ENCODE measurements around the gene CADM2. TPM values are rescaled to one million over a fixed set of nuclear protein-coding genes. Genes with fewer than 3 reads are reported as not detected.

Gene CADM2
- total RNA-seq, 1 experiment from 2014 or later, result not detected

- BruUV-seq (replicated peaks), result no TSS peak
- Histone ChIP-seq H3K4me3 (ENCODE audit: low read depth, low read length) (no peak overlapping the region), H3K36me3 (ENCODE audit: control insufficient read depth, insufficient read depth, low read length) (no peaks in the 10 kb centered on the region), H3K27me3 (replicated peaks; ENCODE audit: control insufficient read depth, insufficient read depth, low read length) (no peaks in the 10 kb centered on the region), H3K9me3 (no peaks in the 10 kb centered on the region), H3K4me1 (no peaks in the 10 kb centered on the region)
- no peak for DNase-seq
- Mint-ChIP-seq H3K9me3 (ENCODE audit: unreplicated experiment) (no peaks in the 10 kb centered on the region), H3K27me3 (ENCODE audit: insufficient read depth, unreplicated experiment) (peaks cover 2% of the 10 kb centered on the region), H3K36me3 (ENCODE audit: insufficient read depth, unreplicated experiment) (no peaks in the 10 kb centered on the region), H3K4me3 (ENCODE audit: unreplicated experiment) (no peak overlapping the region), H3K4me1 (ENCODE audit: low read depth, unreplicated experiment) (no peaks in the 10 kb centered on the region), H3K27ac (ENCODE audit: unreplicated experiment) (no peak overlapping the region)
- CTCF ChIA-PET, result no interaction called here
- POLR2A ChIA-PET, result no interaction called here
- intact Hi-C loops (cut with micrococcal nuclease; ENCODE audit: unreplicated experiment), result no loop called here
- TF ChIP-seq, protein P1, sequence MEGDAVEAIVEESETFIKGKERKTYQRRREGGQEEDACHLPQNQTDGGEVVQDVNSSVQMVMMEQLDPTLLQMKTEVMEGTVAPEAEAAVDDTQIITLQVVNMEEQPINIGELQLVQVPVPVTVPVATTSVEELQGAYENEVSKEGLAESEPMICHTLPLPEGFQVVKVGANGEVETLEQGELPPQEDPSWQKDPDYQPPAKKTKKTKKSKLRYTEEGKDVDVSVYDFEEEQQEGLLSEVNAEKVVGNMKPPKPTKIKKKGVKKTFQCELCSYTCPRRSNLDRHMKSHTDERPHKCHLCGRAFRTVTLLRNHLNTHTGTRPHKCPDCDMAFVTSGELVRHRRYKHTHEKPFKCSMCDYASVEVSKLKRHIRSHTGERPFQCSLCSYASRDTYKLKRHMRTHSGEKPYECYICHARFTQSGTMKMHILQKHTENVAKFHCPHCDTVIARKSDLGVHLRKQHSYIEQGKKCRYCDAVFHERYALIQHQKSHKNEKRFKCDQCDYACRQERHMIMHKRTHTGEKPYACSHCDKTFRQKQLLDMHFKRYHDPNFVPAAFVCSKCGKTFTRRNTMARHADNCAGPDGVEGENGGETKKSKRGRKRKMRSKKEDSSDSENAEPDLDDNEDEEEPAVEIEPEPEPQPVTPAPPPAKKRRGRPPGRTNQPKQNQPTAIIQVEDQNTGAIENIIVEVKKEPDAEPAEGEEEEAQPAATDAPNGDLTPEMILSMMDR (IDR thresholded peaks at IDR 0.05; ENCODE audit: insufficient read depth in 1 of 2, low read depth in 1 of 2, low read length in 1 of 2, severe bottlenecking in 1 of 2, unreplicated experiment in 1 of 2), result no peak
Measured at GRCh38 chr3:85933326-85933725, 974.5 kb downstream of the CADM2 start.

DNA sequence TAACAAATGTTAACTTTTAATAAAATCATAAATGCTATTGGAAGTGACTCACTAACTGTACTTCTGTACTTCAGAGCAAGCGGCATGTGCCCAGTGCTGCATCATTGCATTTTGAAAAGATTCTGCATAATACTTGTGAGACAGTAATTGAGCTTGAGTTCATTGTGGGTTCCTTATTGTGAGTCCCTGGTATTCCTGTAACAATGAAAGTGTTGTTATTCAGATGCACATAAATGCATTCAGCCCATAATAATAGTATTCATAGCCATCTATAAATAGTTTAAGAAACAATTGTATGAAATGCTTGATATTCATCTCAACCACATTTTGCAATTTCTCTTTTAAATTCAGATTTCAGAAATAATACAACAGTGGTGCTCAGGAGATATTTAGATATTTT lies 976.4 kb downstream of the CADM2 start:
- no TSS peak for BruUV-seq (replicated peaks)
- H3K27ac Mint-ChIP-seq (ENCODE audit: unreplicated experiment), result no peak overlapping the region

DNA sequence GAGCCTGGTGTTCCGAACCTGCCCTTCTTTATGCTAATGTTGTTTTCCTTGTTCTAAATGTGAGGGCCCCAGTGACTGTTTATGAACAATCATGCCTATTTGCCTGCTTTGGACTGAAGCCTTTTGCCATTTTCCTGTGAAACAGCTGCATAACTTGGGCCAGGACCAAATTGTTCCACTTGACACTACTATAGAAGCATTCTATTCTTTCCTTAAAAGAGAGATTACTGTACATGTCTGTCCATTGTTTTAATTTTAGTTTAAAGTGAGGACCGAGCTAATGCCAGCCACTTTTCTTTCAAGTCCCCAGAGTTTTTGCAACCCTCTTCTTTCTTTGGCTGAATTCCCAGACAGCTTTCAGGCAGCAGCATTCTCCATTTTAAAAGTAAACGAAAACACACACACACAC lies 980.3 kb downstream of the CADM2 start:
- no peak for DNase-seq
- no peaks in the 10 kb centered on the region for H3K36me3 Mint-ChIP-seq (ENCODE audit: insufficient read depth, unreplicated experiment)
- H3K9me3 Mint-ChIP-seq (ENCODE audit: unreplicated experiment), result no peaks in the 10 kb centered on the region
- intact Hi-C loops (cut with micrococcal nuclease; ENCODE audit: unreplicated experiment), result no loop called here
- no peak overlapping the region for H3K4me3 Mint-ChIP-seq (ENCODE audit: unreplicated experiment)
- BruUV-seq (replicated peaks), result no TSS peak
- TF ChIP-seq, protein P1 (IDR thresholded peaks at IDR 0.05; ENCODE audit: insufficient read depth in 1 of 2, low read depth in 1 of 2, low read length in 1 of 2, severe bottlenecking in 1 of 2, unreplicated experiment in 1 of 2), result no peak
- no peaks in the 10 kb centered on the region for H3K27me3 Mint-ChIP-seq (ENCODE audit: insufficient read depth, unreplicated experiment)
- Histone ChIP-seq H3K27me3 (replicated peaks; ENCODE audit: control insufficient read depth, insufficient read depth, low read length) (no peaks in the 10 kb centered on the region), H3K4me3 (ENCODE audit: low read depth, low read length) (no peak overlapping the region), H3K4me1 (no peaks in the 10 kb centered on the region), H3K9me3 (no peaks in the 10 kb centered on the region), H3K36me3 (ENCODE audit: control insufficient read depth, insufficient read depth, low read length) (no peaks in the 10 kb centered on the region)
- H3K27ac Mint-ChIP-seq (ENCODE audit: unreplicated experiment), result no peak overlapping the region
- POLR2A ChIA-PET, result no interaction called here
- CTCF ChIA-PET, result no interaction called here
- no peaks in the 10 kb centered on the region for H3K4me1 Mint-ChIP-seq (ENCODE audit: low read depth, unreplicated experiment)

More for the DNA sequence above, 976.4 kb downstream of the CADM2 start:
- Histone ChIP-seq H3K9me3 (no peaks in the 10 kb centered on the region), H3K36me3 (ENCODE audit: control insufficient read depth, insufficient read depth, low read length) (no peaks in the 10 kb centered on the region), H3K4me1 (no peaks in the 10 kb centered on the region), H3K27me3 (replicated peaks; ENCODE audit: control insufficient read depth, insufficient read depth, low read length) (no peaks in the 10 kb centered on the region), H3K4me3 (ENCODE audit: low read depth, low read length) (no peak overlapping the region)
- Mint-ChIP-seq H3K4me3 (ENCODE audit: unreplicated experiment) (no peak overlapping the region), H3K4me1 (ENCODE audit: low read depth, unreplicated experiment) (no peaks in the 10 kb centered on the region), H3K27me3 (ENCODE audit: insufficient read depth, unreplicated experiment) (peaks cover 2% of the 10 kb centered on the region), H3K36me3 (ENCODE audit: insufficient read depth, unreplicated experiment) (no peaks in the 10 kb centered on the region), H3K9me3 (ENCODE audit: unreplicated experiment) (no peaks in the 10 kb centered on the region)
- ChIA-PET POLR2A (no interaction called here), CTCF (no interaction called here)
- TF ChIP-seq, protein P1 (IDR thresholded peaks at IDR 0.05; ENCODE audit: insufficient read depth in 1 of 2, low read depth in 1 of 2, low read length in 1 of 2, severe bottlenecking in 1 of 2, unreplicated experiment in 1 of 2), result no peak
- DNase-seq, result no peak
- intact Hi-C loops (cut with micrococcal nuclease; ENCODE audit: unreplicated experiment), result no loop called here

Data from Caco-2 (cell line).